GM12878 (cell line): ENCODE data around the gene CEP63. TPM values are rescaled to one million over a fixed set of nuclear protein-coding genes. Genes with fewer than 3 reads are reported as not detected.

Source experiments
- ATAC-seq: fragments of 200-7000 bp; cut with Tn5 transposase; 3 replicates; pipeline ENCODE4 v1.9.1; 2020; ENCODE audit warnings: mild to moderate bottlenecking, moderate library complexity
- BruUV-seq: library from RNA; stranded (reverse); fragments of 400-500 nt; replicated peaks from 2 replicates; lab custom pipeline; 2021; lab: Mats Ljungman, UMichigan
- CTCF ChIA-PET: fragments of 300-600 bp; sonication (Branson Sonifier 250); formaldehyde crosslinking; extraction: SDS; loops from one replicate; lab custom pipeline; 2021; ENCODE audit warnings: inconsistent platforms; lab: Yijun Ruan, JAX
- POLR2A ChIA-PET: fragments of 350-600 bp; formaldehyde crosslinking; extraction: SDS; loops from one replicate; lab custom pipeline; 2021; ENCODE audit warnings: inconsistent platforms; lab: Charles Lee
- RAD21 ChIA-PET: fragments of 300-600 bp; sonication (Branson Sonifier 250); formaldehyde crosslinking; loops from one replicate; lab custom pipeline; 2023; ENCODE audit warnings: antibody characterized with exemption; ENCODE audit not compliant: unreplicated experiment; lab: Charles Lee
- SMC1A ChIA-PET: fragments of 300-600 bp; sonication (Branson Sonifier 250); formaldehyde crosslinking; loops from one replicate; lab custom pipeline; 2023; ENCODE audit not compliant: unreplicated experiment, uncharacterized antibody; lab: Charles Lee
- DNase-seq: peaks from one replicate; pipeline ENCODE4 v3.0.0-alpha.2; 2011; ENCODE audit warnings: low read depth, low spot score
- FAIRE-seq: peaks from 3 replicates; lab custom pipeline; 2011; peaks lifted over from hg19 to GRCh38; lab: Jason Lieb, UNC
- H2AFZ ChIP-seq: 2 replicates; pipeline ENCODE4 v1.6.0; 2011; ENCODE audit warnings: low read depth, low read length, control low read depth; ENCODE audit not compliant: control insufficient read depth
- H3K27ac ChIP-seq: 2 replicates; pipeline ENCODE4 v1.5.1; 2011; ENCODE audit warnings: control low read depth; ENCODE audit not compliant: control insufficient read depth, insufficient read depth
- H3K27me3 ChIP-seq, 2 experiments: replicated peaks in 1 of 2; 2 replicates each; pipeline versions ENCODE4 v1.6.0 to v1.6.1; 2011; ENCODE audit warnings: low read length in 1 of 2; ENCODE audit not compliant: control insufficient read depth in 2 of 2, insufficient read depth in 2 of 2
- H3K36me3 ChIP-seq, 2 experiments: 2 replicates each; pipeline ENCODE4 v1.5.1; 2011; ENCODE audit warnings: low read length in 1 of 2; ENCODE audit not compliant: control insufficient read depth in 2 of 2, insufficient read depth in 2 of 2
- H3K4me1 ChIP-seq: 2 replicates; pipeline ENCODE4 v1.6.1; 2011; ENCODE audit warnings: mild to moderate bottlenecking, low read length, moderate library complexity, mixed read lengths; ENCODE audit not compliant: control insufficient read depth, insufficient read depth
- H3K4me2 ChIP-seq: 2 replicates; pipeline ENCODE4 v1.6.0; 2011; ENCODE audit warnings: control low read depth; ENCODE audit not compliant: control insufficient read depth, insufficient read depth
- H3K4me3 ChIP-seq: fragments of 200-600 bp; sonication (generic); 2 replicates; pipeline ENCODE4 v1.5.1; 2016
- H3K79me2 ChIP-seq: 2 replicates; pipeline ENCODE4 v1.6.0; 2011; ENCODE audit warnings: low read length; ENCODE audit not compliant: control insufficient read depth, insufficient read depth
- H3K9ac ChIP-seq: 2 replicates; pipeline ENCODE4 v1.8.0; 2011; ENCODE audit warnings: low read length, control low read depth, mixed read lengths; ENCODE audit not compliant: control insufficient read depth, insufficient read depth
- H3K9me3 ChIP-seq: replicated peaks from 3 replicates; pipeline ENCODE4 v1.5.1; 2011; ENCODE audit warnings: mild to moderate bottlenecking, low read length; ENCODE audit not compliant: control insufficient read depth, insufficient read depth
- H4K20me1 ChIP-seq: 2 replicates; pipeline ENCODE4 v1.6.0; 2011; ENCODE audit not compliant: control insufficient read depth, insufficient read depth
- CEBPB ChIP-seq, 2 experiments: fragments of 150-350 bp in 1 of 2; IDR thresholded peaks; 2 replicates each; pipeline ENCODE4 v1.6.1; 2012 to 2014; ENCODE audit warnings: low read depth in 2 of 2, low read length in 2 of 2, borderline replicate concordance in 1 of 2, inconsistent platforms in 1 of 2
- CHD1 ChIP-seq: IDR thresholded peaks from 2 replicates; pipeline ENCODE4 v1.6.1; 2012; ENCODE audit warnings: low read depth, low read length, improper control_type of control experiment
- EGR1 ChIP-seq, 2 experiments: IDR thresholded peaks; 1 replicate in 1 of 2; 2 replicates in 1 of 2; pipeline ENCODE4 v1.6.1; 2011 to 2012; ENCODE audit warnings: low read depth in 2 of 2, low read length in 2 of 2, borderline replicate concordance in 1 of 2, mild to moderate bottlenecking in 1 of 2, moderate library complexity in 1 of 2
- EZH2 ChIP-seq: IDR thresholded peaks from 2 replicates; pipeline ENCODE4 v1.6.1; 2012; ENCODE audit warnings: low read depth, mild to moderate bottlenecking, control low read depth, inconsistent platforms, low read length, borderline replicate concordance; ENCODE audit not compliant: control insufficient read depth
- FOXM1 ChIP-seq: IDR thresholded peaks from 2 replicates; pipeline ENCODE4 v1.6.1; 2012; ENCODE audit warnings: low read depth, mild to moderate bottlenecking, inconsistent platforms, low read length, moderate library complexity
- KDM1A ChIP-seq: fragments of 200-600 bp; sonication (generic); IDR thresholded peaks from 2 replicates; pipeline ENCODE4 v1.6.1; 2016; ENCODE audit warnings: borderline replicate concordance
- MEF2B ChIP-seq: fragments of 450-650 bp; IDR thresholded peaks from 2 replicates; pipeline ENCODE4 v1.6.1; 2018; ENCODE audit warnings: mild to moderate bottlenecking, moderate library complexity; ENCODE audit not compliant: partially characterized antibody, poor library complexity, severe bottlenecking
- POLR2AphosphoS2 ChIP-seq: IDR thresholded peaks from 2 replicates; pipeline ENCODE4 v1.6.1; 2011; ENCODE audit warnings: low read depth, mild to moderate bottlenecking, low read length, improper control_type of control experiment, moderate library complexity
- RAD51 ChIP-seq: fragments of 450-650 bp; IDR thresholded peaks from 2 replicates; pipeline ENCODE4 v1.6.1; 2016; ENCODE audit warnings: moderate library complexity, mild to moderate bottlenecking, inconsistent platforms
- RELA ChIP-seq: fragments of 450-650 bp; IDR thresholded peaks from 2 replicates; pipeline ENCODE4 v1.8.0; 2014; ENCODE audit warnings: borderline replicate concordance; ENCODE audit not compliant: partially characterized antibody
- SUPT20H ChIP-seq: IDR thresholded peaks from 2 replicates; pipeline ENCODE4 v1.6.1; 2011; ENCODE audit warnings: low read depth, mild to moderate bottlenecking, low read length, moderate library complexity, borderline replicate concordance; ENCODE audit not compliant: control insufficient read depth
- TBL1XR1 ChIP-seq: IDR thresholded peaks from 2 replicates; pipeline ENCODE4 v1.6.1; 2012; ENCODE audit warnings: low read depth, low read length, improper control_type of control experiment
- WGBS: methylation state at CpG from one replicate; pipeline ENCODE4 v1.1.6; 2016; ENCODE audit warnings: low lambda C conversion rate; ENCODE audit not compliant: insufficient replicate concordance, insufficient coverage; ENCODE audit errors: missing lambda C conversion rate; 5-methylcytosine and 5-hydroxymethylcytosine counted together
- in situ Hi-C: fragments of 300-500 bp; cut with MboI; formaldehyde crosslinking; loops from 9 replicates; pipeline ENCODE4 v1.14.3; 2018; ENCODE audit warnings: mixed read lengths
- intact Hi-C: fragments of 100-400 bp; cut with micrococcal nuclease; formaldehyde crosslinking; loops from one replicate; pipeline ENCODE4 v1.14.2; 2022; ENCODE audit not compliant: unreplicated experiment
- polyA plus RNA-seq, 11 experiments: library from polyadenylated mRNA; depleted of rRNA in 4 of 11; unstranded in 6 of 11; stranded (reverse) in 5 of 11; fragments of >200 nt; fragmentation: Nextera tagmentation in 4 of 11; fragmentation: Illumina TruSeq in 1 of 11; extraction: Ambion mirVana in 4 of 11; extraction: Trizol in 1 of 11; gene quantifications; 1 replicate in 1 of 11; 2 replicates in 10 of 11; pipeline versions ENCODE4 v1.2.1 to v1.2.3, GENCODE V29; 2011 to 2016; ENCODE audit warnings: inconsistent platforms in 2 of 11, missing spikeins in 2 of 11, low read depth in 1 of 11
- total RNA-seq, 4 experiments: library from RNA; depleted of rRNA in 3 of 4; stranded (reverse); fragments of >200 nt in 3 of 4; fragmentation: Illumina TruSeq in 1 of 4; extraction: Trizol in 1 of 4; gene quantifications; 2 replicates each; pipeline versions ENCODE4 v1.2.1 to v1.2.3, GENCODE V29; 2013 to 2021
- TF ChIP-seq, protein P1 (sequence below): IDR thresholded peaks from 2 replicates; pipeline ENCODE4 v1.6.1; 2012; ENCODE audit warnings: low read depth, low read length, improper control_type of control experiment
- TF ChIP-seq, protein P2 (sequence below): IDR thresholded peaks from 2 replicates; pipeline ENCODE4 v1.6.1; 2012; ENCODE audit warnings: improper control_type of control experiment, low read depth, low read length; ENCODE audit not compliant: insufficient replicate concordance

Gene CEP63
- total and polyA plus RNA-seq, 10 of the 15 experiments (the other 5 are each of a cell fraction or from before 2014, with no cell fraction given), result 14.0 to 36.9 (median 26.8) TPM

GRCh38 chr3:134480546-134480945 is 5.3 kb upstream of the CEP63 start:
- H3K27me3 ChIP-seq, result no peaks in the 10 kb centered on the region
- no peaks in the 10 kb centered on the region for H3K9me3 ChIP-seq
- POLR2A ChIA-PET, result interaction anchor here (0.5 kb wide), 1 partner anchor 21 kb away, joined by 4 read pairs; no protein-coding TSS in a partner anchor
- H3K4me2 ChIP-seq, result no peak overlapping the region
- H2AFZ ChIP-seq, result no peak overlapping the region
- CTCF ChIA-PET, result interaction anchor here (0.6 to 3.1 kb wide), 11 partner anchors 9 to 894 kb away, joined by 3 to 15 read pairs (median 5); no protein-coding TSS in a partner anchor
- no peak overlapping the region for H3K9ac ChIP-seq
- H3K4me1 ChIP-seq, result no peaks in the 10 kb centered on the region
- no peak for DNase-seq
- H3K4me3 ChIP-seq, result no peak overlapping the region
- 96% methylated on average over 3 of the region's 3 CpGs for WGBS
- peaks cover 6 to 34% of the 10 kb centered on the region in 2 experiments for H3K36me3 ChIP-seq
- intact Hi-C loops (no loop called here), in situ Hi-C loops (loop anchor here (5.0 to 25.0 kb wide), 3 partner anchors 273 to 1018 kb away; partner anchors contain the start of gene TOPBP1)
- H3K79me2 ChIP-seq, result peaks cover 24% of the 10 kb centered on the region
- TF ChIP-seq SUPT20H, result no peak
- TF ChIP-seq CEBPB (IDR thresholded peaks at IDR 0.05; ENCODE audit: borderline replicate concordance in 1 of 2, low read depth in 2 of 2, low read length in 2 of 2), result no peak
- TF ChIP-seq CHD1, result no peak
- TF ChIP-seq FOXM1, result no peak
- no peak for TF ChIP-seq MEF2B
- no peak for TF ChIP-seq EZH2
- TF ChIP-seq, protein P1, sequence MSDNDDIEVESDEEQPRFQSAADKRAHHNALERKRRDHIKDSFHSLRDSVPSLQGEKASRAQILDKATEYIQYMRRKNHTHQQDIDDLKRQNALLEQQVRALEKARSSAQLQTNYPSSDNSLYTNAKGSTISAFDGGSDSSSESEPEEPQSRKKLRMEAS, result no peak
- no peak for TF ChIP-seq KDM1A
- TF ChIP-seq TBL1XR1, result no peak
- TF ChIP-seq EGR1 (IDR thresholded peaks at IDR 0.05; ENCODE audit: borderline replicate concordance in 1 of 2, low read depth in 2 of 2, low read length in 2 of 2), result no peak
- no peak for TF ChIP-seq POLR2AphosphoS2
- no peak for TF ChIP-seq RELA
- TF ChIP-seq, protein P2, sequence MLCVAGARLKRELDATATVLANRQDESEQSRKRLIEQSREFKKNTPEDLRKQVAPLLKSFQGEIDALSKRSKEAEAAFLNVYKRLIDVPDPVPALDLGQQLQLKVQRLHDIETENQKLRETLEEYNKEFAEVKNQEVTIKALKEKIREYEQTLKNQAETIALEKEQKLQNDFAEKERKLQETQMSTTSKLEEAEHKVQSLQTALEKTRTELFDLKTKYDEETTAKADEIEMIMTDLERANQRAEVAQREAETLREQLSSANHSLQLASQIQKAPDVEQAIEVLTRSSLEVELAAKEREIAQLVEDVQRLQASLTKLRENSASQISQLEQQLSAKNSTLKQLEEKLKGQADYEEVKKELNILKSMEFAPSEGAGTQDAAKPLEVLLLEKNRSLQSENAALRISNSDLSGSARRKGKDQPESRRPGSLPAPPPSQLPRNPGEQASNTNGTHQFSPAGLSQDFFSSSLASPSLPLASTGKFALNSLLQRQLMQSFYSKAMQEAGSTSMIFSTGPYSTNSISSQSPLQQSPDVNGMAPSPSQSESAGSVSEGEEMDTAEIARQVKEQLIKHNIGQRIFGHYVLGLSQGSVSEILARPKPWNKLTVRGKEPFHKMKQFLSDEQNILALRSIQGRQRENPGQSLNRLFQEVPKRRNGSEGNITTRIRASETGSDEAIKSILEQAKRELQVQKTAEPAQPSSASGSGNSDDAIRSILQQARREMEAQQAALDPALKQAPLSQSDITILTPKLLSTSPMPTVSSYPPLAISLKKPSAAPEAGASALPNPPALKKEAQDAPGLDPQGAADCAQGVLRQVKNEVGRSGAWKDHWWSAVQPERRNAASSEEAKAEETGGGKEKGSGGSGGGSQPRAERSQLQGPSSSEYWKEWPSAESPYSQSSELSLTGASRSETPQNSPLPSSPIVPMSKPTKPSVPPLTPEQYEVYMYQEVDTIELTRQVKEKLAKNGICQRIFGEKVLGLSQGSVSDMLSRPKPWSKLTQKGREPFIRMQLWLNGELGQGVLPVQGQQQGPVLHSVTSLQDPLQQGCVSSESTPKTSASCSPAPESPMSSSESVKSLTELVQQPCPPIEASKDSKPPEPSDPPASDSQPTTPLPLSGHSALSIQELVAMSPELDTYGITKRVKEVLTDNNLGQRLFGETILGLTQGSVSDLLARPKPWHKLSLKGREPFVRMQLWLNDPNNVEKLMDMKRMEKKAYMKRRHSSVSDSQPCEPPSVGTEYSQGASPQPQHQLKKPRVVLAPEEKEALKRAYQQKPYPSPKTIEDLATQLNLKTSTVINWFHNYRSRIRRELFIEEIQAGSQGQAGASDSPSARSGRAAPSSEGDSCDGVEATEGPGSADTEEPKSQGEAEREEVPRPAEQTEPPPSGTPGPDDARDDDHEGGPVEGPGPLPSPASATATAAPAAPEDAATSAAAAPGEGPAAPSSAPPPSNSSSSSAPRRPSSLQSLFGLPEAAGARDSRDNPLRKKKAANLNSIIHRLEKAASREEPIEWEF, result no peak
- TF ChIP-seq RAD51, result no peak
- no peaks in the 10 kb centered on the region for H4K20me1 ChIP-seq
- no peak for FAIRE-seq
- SMC1A ChIA-PET, result interaction anchor here (1.0 kb wide), 1 partner anchor 11 kb away, joined by 3 read pairs; no protein-coding TSS in a partner anchor
- ATAC-seq, result no peak
- no TSS peak for BruUV-seq
- RAD21 ChIA-PET, result interaction anchor here (1.2 kb wide), 1 partner anchor 268 kb away, joined by 4 read pairs; no protein-coding TSS in a partner anchor
- H3K27ac ChIP-seq, result no peak overlapping the region
